GM18870 (cell line): ENCODE data around the gene CFAP410.
"Not testable (repeated sequence)": the region's sequence is repeated elsewhere in the genome, so short reads cannot be mapped to it uniquely, and the experiment has no call there.

Experiments used
- ATAC-seq: cut with Tn5 transposase; IDR thresholded peaks from one replicate; pipeline ENCODE4 v1.9.1; 2021; ENCODE audit warnings: moderate library complexity; ENCODE audit not compliant: unreplicated experiment

The CFAP410 gene

GRCh38 chr21:44318489-44319285, 20.5 kb downstream of the CFAP410 start:
- ATAC-seq, result no peak

GRCh38 chr21:44317871-44318270, 21.3 kb downstream of the CFAP410 start:
- no peak for ATAC-seq

- no peak for ATAC-seq
Observed at GRCh38 chr21:44317241-44317782, 21.9 kb downstream of the CFAP410 start.

- ATAC-seq, result no peak
Observed at GRCh38 chr21:44316277-44316900, 22.8 kb downstream of the CFAP410 start.

- ATAC-seq, result no peak
Observed at GRCh38 chr21:44315691-44316203, 23.4 kb downstream of the CFAP410 start.

- no peak for ATAC-seq
Observed at GRCh38 chr21:44314561-44314960, 24.6 kb downstream of the CFAP410 start.

GRCh38 chr21:44314128-44314527, 25.1 kb downstream of the CFAP410 start:
- ATAC-seq, result no peak

- no peak for ATAC-seq
Observed at GRCh38 chr21:44313451-44313850, 25.7 kb downstream of the CFAP410 start.

GRCh38 chr21:44312716-44313115, 26.5 kb downstream of the CFAP410 start:
- ATAC-seq, result no peak

GRCh38 chr21:44312089-44312488, 27.1 kb downstream of the CFAP410 start:
- no peak for ATAC-seq

- ATAC-seq, result no peak
Observed at GRCh38 chr21:44310628-44311507, 28.3 kb downstream of the CFAP410 start.

GRCh38 chr21:44306936-44307704, 32.1 kb downstream of the CFAP410 start:
- ATAC-seq, result no peak

- no peak for ATAC-seq
Observed at GRCh38 chr21:44305691-44306090, 33.5 kb downstream of the CFAP410 start.

- no peak for ATAC-seq
Observed at GRCh38 chr21:44304877-44305293, 34.3 kb downstream of the CFAP410 start.

- ATAC-seq, result no peak
Observed at GRCh38 chr21:44304011-44304616, 35.1 kb downstream of the CFAP410 start.

GRCh38 chr21:44303490-44303981, 35.7 kb downstream of the CFAP410 start:
- ATAC-seq, result no peak

- ATAC-seq, result not testable (repeated sequence)
Observed at GRCh38 chr21:44302573-44303401, 36.4 kb downstream of the CFAP410 start.

- no peak for ATAC-seq
Observed at GRCh38 chr21:44301961-44302406, 37.2 kb downstream of the CFAP410 start.

GRCh38 chr21:44301141-44301540, 38.0 kb downstream of the CFAP410 start:
- ATAC-seq, result no peak
